GM19324 (cell line): ENCODE measurements around the gene CALD1.

Experiments used
- ATAC-seq: cut with Tn5 transposase; IDR thresholded peaks from one replicate; pipeline ENCODE4 v1.9.1; 2021; ENCODE audit warnings: mild to moderate bottlenecking, moderate library complexity; ENCODE audit not compliant: unreplicated experiment, low FRiP score

CALD1 gene

DNA sequence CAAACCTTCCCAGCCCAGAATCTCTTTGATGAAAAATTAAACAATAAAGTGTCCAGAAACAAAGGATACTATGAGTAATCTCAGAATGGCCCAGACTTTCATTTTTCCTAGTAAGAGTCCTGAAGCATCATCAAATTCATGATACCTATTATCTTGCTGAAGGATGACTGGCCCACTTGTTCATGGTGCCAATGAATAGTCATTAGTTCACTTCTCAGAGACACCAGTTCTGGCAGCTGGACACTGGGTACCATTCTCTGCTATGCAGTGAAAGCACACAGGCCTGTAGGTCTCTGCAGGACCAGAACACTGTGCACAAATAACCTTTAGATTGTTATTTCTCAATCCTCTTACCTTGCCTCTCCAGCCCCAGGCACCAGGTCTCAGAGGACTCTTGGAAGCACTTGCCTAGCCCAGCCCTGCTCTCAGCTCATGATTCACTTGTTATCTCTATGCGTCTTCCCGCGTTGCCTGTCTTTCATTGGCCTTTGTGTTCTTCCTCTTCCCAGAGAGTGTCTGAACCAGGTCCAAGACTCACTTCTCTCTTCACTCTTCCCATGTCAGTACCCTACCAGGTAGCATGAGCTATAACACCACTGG lies 108.8 kb downstream of the CALD1 start:
- no peak for ATAC-seq

DNA sequence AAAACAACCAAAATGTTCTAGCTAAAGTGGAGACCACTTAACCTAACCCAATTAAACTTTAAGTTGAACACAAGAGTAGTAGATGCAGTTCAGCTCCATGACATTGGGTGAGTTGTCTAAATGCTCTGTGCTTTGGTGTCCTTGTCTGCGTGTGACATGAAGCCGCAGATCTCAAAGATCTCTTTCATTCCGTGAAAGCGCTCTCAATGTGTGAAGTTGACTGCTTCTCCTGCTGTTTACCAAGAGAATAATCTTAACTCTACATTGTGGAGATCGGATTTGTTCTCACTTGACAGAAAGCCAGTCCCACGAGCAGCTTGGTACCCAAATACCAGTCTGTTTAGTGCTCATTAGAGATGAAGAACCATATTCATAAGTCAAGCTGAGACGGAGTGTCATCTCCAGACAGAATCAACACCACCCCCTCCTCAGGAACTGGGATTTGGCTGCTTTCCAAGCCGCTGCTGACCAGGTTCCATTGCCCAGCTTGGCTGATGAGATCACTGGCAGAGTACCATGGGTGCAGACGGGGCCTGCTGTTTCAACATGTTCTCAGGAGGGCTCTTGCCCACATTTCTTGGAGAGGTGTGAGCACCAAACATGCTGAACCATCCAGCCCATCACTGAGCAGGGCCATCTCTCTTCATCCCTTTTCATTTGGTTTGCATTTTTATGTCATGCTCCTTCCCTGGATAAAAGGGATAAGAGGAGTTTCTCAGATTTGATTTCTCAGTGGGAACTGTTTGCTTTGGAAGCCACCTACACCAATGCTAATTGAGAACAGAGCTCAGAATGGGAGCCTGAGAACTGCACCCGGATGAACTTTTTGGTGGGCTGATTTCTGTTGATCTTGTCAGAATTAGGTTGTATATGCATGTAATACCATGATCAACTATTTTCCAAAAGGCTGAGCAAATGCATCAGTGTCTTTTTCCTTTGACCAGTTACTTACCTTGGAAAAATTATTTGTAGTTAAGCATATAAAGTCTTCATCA lies 111.1 kb downstream of the CALD1 start:
- no peak for ATAC-seq

DNA sequence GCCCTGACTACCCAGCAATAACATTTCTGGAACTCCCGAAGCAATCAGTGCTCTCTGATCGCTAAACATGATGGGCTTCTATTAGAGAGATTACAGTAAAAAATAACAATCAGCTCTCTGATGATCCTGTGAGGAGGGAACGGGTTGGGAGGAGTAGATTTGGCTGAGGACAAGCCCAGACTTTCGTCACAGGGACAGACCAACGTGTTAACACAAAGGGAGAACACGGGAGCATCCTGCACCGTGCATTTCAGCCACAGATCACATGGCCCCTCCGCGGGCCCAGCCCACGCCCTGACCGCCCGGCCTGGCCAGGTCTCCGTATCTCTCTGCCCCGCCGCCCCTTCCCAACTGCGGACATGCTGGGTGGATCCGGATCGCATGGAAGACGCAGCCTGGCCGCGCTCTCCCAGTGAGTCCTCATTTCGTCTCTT lies 111.8 kb downstream of the CALD1 start:
- ATAC-seq: no peak

DNA sequence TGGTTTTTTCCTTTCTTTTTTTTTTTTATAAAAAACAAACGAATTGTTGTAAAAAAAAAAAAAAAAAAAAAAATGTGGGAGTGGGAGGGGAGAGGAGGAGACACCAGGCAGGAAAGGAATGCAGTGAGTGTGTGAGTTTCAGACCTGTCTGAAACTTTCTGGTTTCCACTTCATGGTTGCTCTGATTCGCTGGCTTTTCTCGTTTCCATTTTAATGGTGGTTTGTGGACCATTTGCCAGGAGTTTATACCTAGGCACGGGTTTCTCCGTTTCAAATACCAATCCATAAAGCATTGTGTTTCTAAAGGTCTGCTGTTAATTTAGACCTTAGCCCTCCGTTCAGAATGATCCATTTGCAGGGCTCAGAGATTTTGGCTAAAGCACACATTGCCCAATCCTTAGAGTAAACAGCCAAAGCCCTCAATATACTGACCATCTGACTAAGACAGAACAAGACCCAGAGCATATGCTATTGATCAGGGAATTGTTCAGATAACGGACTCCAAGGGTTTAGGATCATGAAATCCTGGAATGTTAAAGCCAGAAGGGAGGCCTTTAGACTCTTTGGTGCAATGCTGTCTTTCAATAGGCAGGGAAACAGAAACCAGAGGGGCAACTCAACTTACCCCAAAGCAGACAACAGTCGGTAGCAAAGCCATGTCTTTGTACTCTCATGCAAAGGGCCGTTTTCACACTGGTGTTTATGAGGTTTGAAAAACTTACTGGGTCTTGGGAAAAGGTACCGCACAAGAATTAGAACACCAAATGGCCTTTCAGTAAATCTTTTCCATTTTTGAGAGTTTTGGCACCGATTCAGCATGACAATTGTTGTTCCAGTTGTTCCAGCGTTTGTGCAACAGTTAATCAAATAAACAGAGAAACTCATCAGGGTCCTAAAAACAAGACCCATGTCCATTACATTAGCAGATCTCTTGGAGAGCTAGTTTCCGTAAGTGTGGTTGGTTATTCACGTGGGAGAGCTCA lies 112.6 kb downstream of the CALD1 start:
- no peak for ATAC-seq

DNA sequence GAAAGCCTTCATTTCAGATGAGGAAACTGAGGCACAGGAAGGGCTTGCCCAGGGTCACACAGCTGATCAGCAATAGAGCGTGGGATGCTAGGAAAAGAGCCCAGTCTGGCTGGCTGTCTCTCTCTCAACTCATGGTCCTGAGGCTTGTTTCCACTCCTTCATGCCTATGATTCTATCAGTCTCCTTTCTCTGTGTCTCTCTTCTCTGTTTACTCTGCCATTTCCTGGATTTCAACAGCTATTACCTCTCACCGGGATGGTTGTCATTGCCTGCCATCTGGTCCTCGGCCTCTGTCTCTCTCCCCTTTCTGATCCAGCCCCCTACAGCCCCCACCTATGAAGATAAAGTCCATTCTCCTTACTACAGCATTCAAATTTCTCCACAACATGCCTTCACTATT lies 113.5 kb downstream of the CALD1 start:
- ATAC-seq: no peak

DNA sequence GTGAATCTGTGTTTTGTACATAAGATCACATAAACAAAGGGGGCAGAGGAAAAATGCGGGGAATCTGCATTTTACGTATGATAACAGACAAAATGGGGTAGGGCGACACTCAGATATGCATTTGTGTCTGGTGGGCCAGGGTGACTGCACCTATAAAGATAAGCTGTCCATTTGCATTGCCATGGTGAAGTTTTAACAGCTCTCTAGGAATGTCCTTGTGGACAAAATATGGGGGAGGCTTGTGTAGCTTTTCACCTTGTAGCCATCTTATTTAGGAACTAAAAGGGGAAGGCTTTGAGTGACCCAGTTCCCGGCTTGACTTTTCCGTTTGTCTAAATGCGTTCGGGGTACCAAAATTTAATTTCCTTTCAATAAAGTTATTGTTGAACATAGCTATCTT lies 114.5 kb downstream of the CALD1 start:
- no peak for ATAC-seq

DNA sequence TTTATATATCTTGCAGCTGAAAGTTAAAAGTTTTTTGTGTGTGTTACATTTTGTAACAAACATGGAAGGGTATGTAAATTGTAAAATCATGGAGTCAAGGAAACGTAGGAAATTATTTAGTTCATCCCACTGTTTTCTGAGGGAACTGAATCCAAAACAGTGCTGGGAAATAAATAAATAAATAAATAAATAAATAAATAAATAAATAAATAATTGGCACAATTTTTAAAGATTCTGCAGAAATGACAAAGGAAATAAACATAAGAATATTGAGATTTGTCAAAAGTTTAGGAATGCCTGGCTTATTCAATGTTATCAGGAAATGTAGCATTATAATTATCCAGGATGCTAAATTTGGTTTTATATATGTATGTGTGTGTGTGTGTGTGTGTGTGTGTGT lies 115.5 kb downstream of the CALD1 start:
- ATAC-seq: no peak

DNA sequence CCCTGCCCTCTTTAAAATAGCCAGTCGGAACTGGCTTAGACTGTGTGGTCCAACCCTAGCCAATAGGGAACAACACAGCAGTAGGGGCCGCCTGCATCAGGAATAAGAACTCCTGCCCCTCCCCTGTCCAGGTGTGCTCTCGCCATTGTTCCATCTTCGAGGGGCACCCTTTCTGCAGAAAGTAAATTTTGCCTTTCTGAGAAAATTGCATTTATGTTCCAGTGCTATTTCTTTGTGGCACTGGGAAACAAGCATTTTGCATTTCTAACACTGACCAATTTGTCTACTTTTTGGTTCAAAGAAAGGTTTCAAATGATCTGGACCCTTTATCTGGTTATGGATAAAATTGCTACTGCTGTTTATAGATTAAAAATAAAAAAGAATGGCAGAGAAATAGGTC lies 116.6 kb downstream of the CALD1 start:
- ATAC-seq: no peak

DNA sequence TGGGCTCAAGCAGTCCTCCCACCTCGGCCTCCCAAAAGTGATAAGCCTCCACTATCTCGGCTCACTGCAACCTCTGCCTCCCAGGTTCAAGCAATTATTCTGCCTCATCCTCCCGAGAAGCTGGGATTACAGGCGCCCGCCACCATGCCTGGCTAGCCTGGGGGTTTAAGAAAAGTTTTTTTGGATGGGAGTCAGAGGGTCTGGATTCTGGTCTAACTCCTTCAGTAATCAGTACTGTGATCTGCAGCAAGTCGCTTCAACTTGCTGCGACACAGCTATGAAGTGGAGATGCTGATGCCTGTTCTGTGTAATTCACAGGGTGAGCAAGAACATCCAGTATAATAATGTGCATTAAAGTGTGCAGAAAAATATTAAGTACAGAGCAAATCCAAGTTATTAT lies 118.5 kb downstream of the CALD1 start:
- ATAC-seq: no peak

DNA sequence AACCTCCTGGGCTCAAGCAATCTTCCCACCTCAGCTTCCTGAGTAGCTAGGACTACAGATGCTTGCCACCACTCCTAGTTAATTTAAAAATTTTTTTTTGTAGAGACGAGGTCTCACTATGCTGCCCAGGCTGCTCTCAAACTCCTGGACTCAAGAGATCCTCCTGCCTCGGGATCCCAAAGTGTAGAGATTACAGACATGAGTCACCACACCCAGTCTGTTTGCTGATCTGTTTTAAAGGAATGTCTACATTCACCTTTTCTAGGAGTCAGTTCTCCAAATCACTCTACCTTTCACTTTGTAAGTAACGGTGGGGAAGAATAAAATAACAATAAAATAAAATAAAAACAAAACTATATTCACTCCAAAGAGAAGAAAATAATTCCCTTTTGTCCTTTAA lies 120.3 kb downstream of the CALD1 start:
- no peak for ATAC-seq

DNA sequence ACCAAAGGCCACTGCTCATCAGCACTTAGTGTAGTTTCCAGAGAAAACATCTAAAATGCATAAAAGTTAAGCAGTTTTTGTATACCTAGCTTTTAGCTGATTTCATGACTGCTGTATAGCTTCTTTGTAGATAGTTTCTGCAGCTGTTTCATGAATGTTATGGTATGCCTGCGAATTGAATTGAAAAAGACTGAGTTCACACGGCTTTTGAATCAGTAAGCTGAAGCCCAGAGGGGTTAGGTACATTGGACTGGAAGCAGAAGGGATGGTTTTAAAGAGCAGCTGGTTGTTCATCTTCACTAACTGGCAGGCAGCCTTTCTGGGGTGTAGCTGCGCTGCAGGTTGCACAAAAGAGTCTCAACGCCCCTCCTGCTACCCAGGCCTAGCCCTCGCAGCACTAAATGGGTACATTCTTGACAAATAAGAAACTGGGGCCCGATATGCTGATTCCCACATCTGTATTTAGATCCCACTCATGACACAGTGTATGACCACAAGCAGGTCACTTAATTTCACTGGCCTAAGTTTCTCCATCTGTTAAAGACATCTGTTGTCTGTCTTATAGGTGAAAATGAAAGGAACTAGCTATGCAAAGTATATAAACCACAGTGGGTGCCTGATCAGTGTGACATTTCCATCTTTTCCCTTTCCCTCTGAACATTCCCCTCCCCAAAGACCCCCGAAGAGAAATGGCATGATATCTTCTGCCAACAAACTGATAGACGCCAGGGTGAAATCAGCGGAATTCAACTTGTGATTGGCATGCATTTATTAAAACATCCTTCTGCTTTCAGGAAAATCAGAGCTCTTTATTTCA lies 120.9 kb downstream of the CALD1 start:
- ATAC-seq: peak; percentile 85

DNA sequence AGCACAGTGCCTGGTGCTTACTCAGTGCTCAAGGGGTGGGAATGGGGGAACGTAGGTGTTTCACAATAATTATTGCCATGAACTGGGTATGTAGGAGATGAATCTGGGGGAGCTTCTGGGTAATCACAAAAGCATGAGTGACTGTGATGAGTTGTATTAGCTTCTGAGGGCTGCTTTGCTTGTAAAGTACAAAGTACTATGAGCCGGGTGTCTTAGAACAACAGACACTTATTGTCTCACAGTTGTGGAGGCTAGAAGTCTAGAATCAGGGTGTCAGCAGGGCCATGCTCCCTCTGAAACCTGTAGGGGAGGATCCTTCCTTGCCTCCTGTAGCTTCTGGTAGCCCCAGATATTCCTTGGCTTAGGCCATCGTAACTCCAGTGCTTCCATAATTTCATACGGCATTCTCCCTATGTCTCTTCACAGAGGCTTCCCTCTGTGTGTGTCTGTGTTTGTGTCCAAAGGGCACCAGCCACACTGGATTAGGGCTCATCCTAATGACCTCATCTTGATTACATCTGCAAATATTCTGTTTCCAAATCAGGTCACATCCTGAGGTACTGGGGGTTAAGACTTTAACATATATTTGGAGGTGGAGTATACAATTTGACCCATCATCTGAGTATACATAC lies 122.1 kb downstream of the CALD1 start:
- no peak for ATAC-seq

DNA sequence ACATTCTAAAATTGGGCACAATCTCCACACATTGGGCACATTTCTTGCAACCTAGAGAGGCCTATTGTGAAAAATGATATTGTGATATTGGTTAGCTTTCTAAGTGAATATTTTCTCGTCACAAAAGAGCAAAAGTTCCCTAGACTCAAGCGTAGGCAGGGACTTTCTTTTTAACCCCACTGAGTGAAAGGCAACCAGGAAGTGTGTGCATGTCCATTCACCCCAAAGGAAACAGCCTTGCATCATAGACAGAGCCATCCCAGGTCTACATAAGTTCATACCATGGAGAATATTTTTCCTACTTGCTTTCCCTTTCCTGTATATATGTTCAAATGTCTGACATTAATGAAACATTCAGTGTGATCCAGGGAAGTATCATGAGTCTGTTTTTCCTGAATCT lies 122.6 kb downstream of the CALD1 start:
- ATAC-seq: no peak

DNA sequence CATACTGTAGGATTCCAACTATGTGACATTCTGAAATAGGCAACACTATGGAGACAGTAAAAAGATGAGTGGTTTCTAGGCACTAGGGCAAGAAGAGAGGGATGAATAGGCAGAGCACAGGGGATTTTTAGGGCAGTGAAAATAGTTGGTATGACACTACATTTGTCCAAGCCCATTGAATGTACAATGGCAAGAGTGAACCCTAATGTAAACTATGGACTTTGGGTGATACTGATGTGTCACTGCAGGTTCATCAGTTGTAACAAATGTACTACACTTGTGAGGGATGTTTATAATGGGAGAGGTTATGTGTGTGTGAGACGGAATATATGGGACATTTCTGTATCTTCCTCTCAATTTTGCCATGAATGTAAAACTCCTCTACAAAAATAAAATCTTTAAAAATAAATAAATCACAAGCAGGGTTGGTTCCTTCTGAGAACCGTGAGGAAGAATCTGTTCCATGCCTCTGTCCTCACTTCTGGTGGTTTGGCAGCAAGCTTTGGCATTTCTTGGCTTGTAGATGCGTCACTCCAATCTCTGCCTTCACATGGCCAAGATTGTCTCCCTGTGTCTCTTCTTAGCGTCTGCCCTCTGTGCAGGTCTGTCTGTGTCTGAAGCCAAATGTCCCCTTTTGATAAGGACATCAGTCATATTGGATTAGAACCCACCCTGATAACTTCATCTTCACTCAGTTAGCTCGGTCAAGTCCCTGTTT lies 123.8 kb downstream of the CALD1 start:
- no peak for ATAC-seq

DNA sequence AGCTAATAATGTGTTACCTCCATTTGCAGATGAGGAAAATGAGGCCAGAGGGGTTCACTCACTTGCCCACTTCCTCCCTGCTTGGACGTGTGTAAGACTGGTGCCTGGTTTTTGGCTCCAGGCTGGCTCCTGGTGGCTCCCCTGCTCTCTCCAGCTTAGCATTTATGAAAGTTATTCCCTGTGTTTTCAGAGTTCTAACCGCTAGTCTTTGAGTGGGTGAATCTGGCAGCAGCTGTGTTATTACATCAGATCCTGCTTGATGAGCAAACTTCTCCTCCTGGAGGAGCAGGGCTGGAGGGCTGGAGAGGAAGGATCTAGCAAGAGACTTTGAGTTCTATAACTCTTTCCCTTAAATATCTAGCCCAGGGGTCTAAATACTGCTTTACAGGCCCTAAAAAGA lies 125.9 kb downstream of the CALD1 start:
- ATAC-seq: no peak

DNA sequence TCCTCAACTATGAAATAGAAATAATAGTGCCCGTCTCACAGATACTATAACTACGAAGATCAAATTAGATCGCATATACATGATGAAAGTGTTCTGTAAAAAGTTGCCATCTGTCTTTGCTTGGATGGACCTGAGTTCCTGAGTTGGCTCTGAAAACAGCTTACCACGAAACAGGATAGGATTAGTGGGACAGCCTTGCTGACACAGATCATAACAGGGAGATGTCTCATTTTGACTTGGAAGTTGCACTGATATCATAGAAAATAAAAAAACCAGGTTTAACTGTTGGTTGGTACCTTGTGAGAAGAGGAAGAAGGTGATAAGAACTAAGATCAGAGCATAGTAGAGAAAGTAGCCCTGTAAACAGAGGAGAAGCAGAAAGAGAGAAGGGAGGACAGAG lies 127.6 kb downstream of the CALD1 start:
- no peak for ATAC-seq

DNA sequence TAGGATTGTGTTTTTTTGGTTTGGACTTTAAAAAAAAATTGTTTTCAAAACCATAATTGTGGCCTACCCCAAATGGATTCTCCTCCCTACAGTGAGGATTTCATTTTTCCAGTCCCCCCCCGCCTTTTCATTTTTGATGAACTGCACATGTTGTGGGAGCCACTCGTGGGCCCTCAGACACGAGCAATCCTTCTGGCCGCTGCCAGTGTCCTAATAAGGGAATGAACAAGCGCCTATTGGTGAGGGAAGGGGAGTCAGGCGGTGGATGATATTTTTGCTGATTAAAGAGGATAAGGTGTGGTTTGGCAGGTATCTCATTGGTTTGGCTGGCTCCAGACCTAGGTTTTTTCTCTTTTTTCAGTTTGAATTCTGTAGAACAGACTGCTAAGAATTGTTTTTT lies 128.2 kb downstream of the CALD1 start:
- no peak for ATAC-seq

DNA sequence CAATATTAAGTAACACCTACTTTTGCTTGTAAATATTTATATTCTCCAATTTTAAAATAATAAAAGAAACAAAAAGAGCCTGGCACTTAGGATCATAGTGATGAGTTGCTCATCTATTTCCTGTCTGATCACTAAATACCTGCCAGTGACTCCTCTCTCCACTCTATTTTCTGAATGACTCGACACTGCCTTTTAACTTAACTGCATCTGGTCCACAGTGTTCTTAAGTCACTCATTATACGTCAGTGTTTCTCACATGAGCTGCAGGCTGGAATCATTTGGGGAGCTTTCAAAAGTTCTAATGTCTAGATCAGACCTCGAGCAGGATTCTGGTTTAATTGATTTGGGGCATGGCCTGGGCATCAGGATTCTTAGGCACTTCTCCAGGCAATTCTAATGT lies 128.9 kb downstream of the CALD1 start:
- no peak for ATAC-seq
